CD4-positive, CD25-positive, alpha-beta regulatory T cell (primary cell): Measurements from ENCODE around the gene EP400. TPM values are rescaled to one million over a fixed set of nuclear protein-coding genes. Genes with fewer than 3 reads are reported as not detected.
A peak's percentile ranks its signal among the peaks of the same experiment; 100 is the strongest.

Experiments
- ATAC-seq, 2 donors: fragments of 150-1000 bp; cut with Tn5 transposase; one replicate each; pipeline ENCODE4 v1.10.0; 2021; ENCODE audit warnings: low read depth in 2 of 2, moderate number of reproducible peaks in 2 of 2, moderate library complexity in 1 of 2
- DNase-seq, 3 donors: peaks; one replicate each; pipeline versions ENCODE4 v3.0.0 to v3.0.0-alpha.2; 2012 to 2022; ENCODE audit warnings: mixed read lengths in 1 of 3
- H3K27ac ChIP-seq: one replicate; pipeline ENCODE4 v1.7.0; 2013; ENCODE audit warnings: mild to moderate bottlenecking, low read length; ENCODE audit not compliant: insufficient read depth, poor library complexity, severe bottlenecking
- H3K27me3 ChIP-seq: one replicate; pipeline ENCODE4 v1.7.0; 2013; ENCODE audit warnings: low read length; ENCODE audit not compliant: control insufficient read depth, insufficient read depth
- H3K36me3 ChIP-seq: one replicate; pipeline ENCODE4 v1.7.0; 2013; ENCODE audit warnings: mild to moderate bottlenecking, low read length, moderate library complexity; ENCODE audit not compliant: control insufficient read depth, insufficient read depth
- H3K4me1 ChIP-seq: 2 replicates; pipeline ENCODE4 v1.7.0; 2013; ENCODE audit warnings: mild to moderate bottlenecking, low read length; ENCODE audit not compliant: insufficient read depth, control insufficient read depth, poor library complexity, severe bottlenecking
- H3K4me3 ChIP-seq: one replicate; pipeline ENCODE4 v1.7.0; 2013; ENCODE audit warnings: low read depth, mild to moderate bottlenecking, low read length, moderate library complexity
- H3K9me3 ChIP-seq, 2 experiments: 1 replicate in 1 of 2; 2 replicates in 1 of 2; pipeline ENCODE4 v1.7.0; 2013; ENCODE audit warnings: low read length in 2 of 2, mild to moderate bottlenecking in 1 of 2, moderate library complexity in 1 of 2; ENCODE audit not compliant: control insufficient read depth in 2 of 2
- H3K27ac Mint-ChIP-seq, 3 donors: one replicate each; pipeline ENCODE4 v1.8.0; 2020 to 2022; ENCODE audit warnings: mild to moderate bottlenecking in 3 of 3, mixed read lengths in 3 of 3, moderate library complexity in 2 of 3
- H3K27me3 Mint-ChIP-seq: one replicate; pipeline ENCODE4 v1.8.0; 2022; ENCODE audit warnings: mild to moderate bottlenecking, mixed read lengths
- H3K36me3 Mint-ChIP-seq: one replicate; pipeline ENCODE4 v1.8.0; 2020; ENCODE audit warnings: mixed read lengths
- H3K4me1 Mint-ChIP-seq, 4 donors: one replicate each; pipeline ENCODE4 v1.8.0; 2020 to 2022; ENCODE audit warnings: mixed read lengths in 4 of 4, mild to moderate bottlenecking in 1 of 4
- H3K4me3 Mint-ChIP-seq, 4 donors: one replicate each; pipeline ENCODE4 v1.8.0; 2020 to 2022; ENCODE audit warnings: mild to moderate bottlenecking in 4 of 4, mixed read lengths in 4 of 4, moderate library complexity in 3 of 4
- H3K9me3 Mint-ChIP-seq, 7 donors: one replicate each; pipeline ENCODE4 v1.8.0; 2020 to 2022; ENCODE audit warnings: mixed read lengths in 7 of 7, mild to moderate bottlenecking in 3 of 7, moderate library complexity in 2 of 7
- polyA plus RNA-seq, 4 donors: library from polyadenylated mRNA; unstranded; fragments of 300-500 nt; fragmentation: Illumina TruSeq; gene quantifications; one replicate each; pipeline ENCODE4 v1.2.3, GENCODE V29; 2021
- total RNA-seq: library from RNA; stranded (reverse); gene quantifications from one replicate; pipeline ENCODE4 v1.2.3, GENCODE V29; 2022

EP400 gene
- total and polyA plus RNA-seq, 5 donors from 2014 or later, result 1.2 to 77.9 (median 1.9) TPM

- DNase-seq, result no peak
- Histone ChIP-seq H3K4me1 (no peaks in the 10 kb centered on the region), H3K36me3 (peaks cover 54% of the 10 kb centered on the region), H3K27ac (no peak overlapping the region), H3K9me3 (no peaks in the 10 kb centered on the region), H3K27me3 (no peaks in the 10 kb centered on the region), H3K4me3 (no peak overlapping the region)
- no peaks in the 10 kb centered on the region for H3K27me3 Mint-ChIP-seq
- H3K36me3 Mint-ChIP-seq, result peaks cover 34% of the 10 kb centered on the region
- no peak overlapping the region for H3K4me3 Mint-ChIP-seq
- ATAC-seq, result no peak
- peak overlapping the region in 1 of 3 donors; percentile 6 for H3K27ac Mint-ChIP-seq
- H3K4me1 Mint-ChIP-seq, result peaks cover 0 to 10% (median 4%) of the 10 kb centered on the region in 4 donors
- peaks cover 0 to 2% (median 0%) of the 10 kb centered on the region in 7 donors for H3K9me3 Mint-ChIP-seq
Measured at GRCh38 chr12:132006056-132006680, 56.4 kb downstream of the EP400 start.

GRCh38 chr12:132007041-132007440 lies 57.3 kb downstream of the EP400 start:
- Mint-ChIP-seq H3K4me1 (peaks cover 0 to 5% (median 3%) of the 10 kb centered on the region in 4 donors), H3K27ac (no peak overlapping the region), H3K36me3 (peaks cover 30% of the 10 kb centered on the region), H3K9me3 (peaks cover 0 to 2% (median 0%) of the 10 kb centered on the region in 7 donors), H3K27me3 (no peaks in the 10 kb centered on the region), H3K4me3 (no peak overlapping the region)
- no peak for ATAC-seq
- Histone ChIP-seq H3K4me3 (no peak overlapping the region), H3K4me1 (no peaks in the 10 kb centered on the region), H3K36me3 (peaks cover 59% of the 10 kb centered on the region), H3K27me3 (no peaks in the 10 kb centered on the region), H3K9me3 (no peaks in the 10 kb centered on the region), H3K27ac (no peak overlapping the region)
- no peak for DNase-seq

GRCh38 chr12:132009336-132009859 lies 59.7 kb downstream of the EP400 start:
- peaks cover 45% of the 10 kb centered on the region for H3K36me3 Mint-ChIP-seq
- Histone ChIP-seq H3K27ac (no peak overlapping the region), H3K36me3 (peaks cover 72% of the 10 kb centered on the region), H3K4me1 (no peaks in the 10 kb centered on the region), H3K9me3 (no peaks in the 10 kb centered on the region), H3K27me3 (no peaks in the 10 kb centered on the region), H3K4me3 (no peak overlapping the region)
- H3K27ac Mint-ChIP-seq, result no peak overlapping the region
- H3K9me3 Mint-ChIP-seq, result peaks cover 0 to 2% (median 0%) of the 10 kb centered on the region in 7 donors
- H3K27me3 Mint-ChIP-seq, result no peaks in the 10 kb centered on the region
- DNase-seq (no peak), ATAC-seq (no peak)
- peaks cover 0 to 3% (median 1%) of the 10 kb centered on the region in 4 donors for H3K4me1 Mint-ChIP-seq
- no peak overlapping the region for H3K4me3 Mint-ChIP-seq

GRCh38 chr12:132012919-132013568 lies 63.3 kb downstream of the EP400 start:
- Mint-ChIP-seq H3K27ac (peak overlapping the region in 1 of 3 donors; percentile 51), H3K4me3 (no peak overlapping the region), H3K27me3 (no peaks in the 10 kb centered on the region), H3K9me3 (peaks cover 0 to 2% (median 0%) of the 10 kb centered on the region in 7 donors), H3K4me1 (peaks cover 0 to 3% (median 1%) of the 10 kb centered on the region in 4 donors), H3K36me3 (peaks cover 52% of the 10 kb centered on the region)
- DNase-seq (no peak), ATAC-seq (no peak)
- no peaks in the 10 kb centered on the region for H3K9me3 ChIP-seq
- no peak overlapping the region for H3K27ac ChIP-seq
- no peaks in the 10 kb centered on the region for H3K27me3 ChIP-seq
- no peak overlapping the region for H3K4me3 ChIP-seq
- H3K4me1 ChIP-seq, result no peaks in the 10 kb centered on the region
- peaks cover 76% of the 10 kb centered on the region for H3K36me3 ChIP-seq

- Histone ChIP-seq H3K36me3 (peaks cover 85% of the 10 kb centered on the region), H3K9me3 (no peaks in the 10 kb centered on the region), H3K4me3 (no peak overlapping the region), H3K27ac (no peak overlapping the region), H3K27me3 (no peaks in the 10 kb centered on the region), H3K4me1 (no peaks in the 10 kb centered on the region)
- Mint-ChIP-seq H3K27ac (no peak overlapping the region), H3K9me3 (no peaks in the 10 kb centered on the region), H3K36me3 (peaks cover 52% of the 10 kb centered on the region), H3K27me3 (no peaks in the 10 kb centered on the region), H3K4me3 (no peak overlapping the region), H3K4me1 (peaks cover 0 to 3% (median 0%) of the 10 kb centered on the region in 4 donors)
- DNase-seq (no peak), ATAC-seq (no peak)
Measured at GRCh38 chr12:132014092-132014914, 64.6 kb downstream of the EP400 start.

- H3K4me3 ChIP-seq, result no peak overlapping the region
- ATAC-seq, result no peak
- no peaks in the 10 kb centered on the region for H3K4me1 ChIP-seq
- no peak overlapping the region for H3K4me3 Mint-ChIP-seq
- no peak overlapping the region for H3K27ac Mint-ChIP-seq
- H3K27ac ChIP-seq, result no peak overlapping the region
- H3K4me1 Mint-ChIP-seq, result peaks cover 0 to 3% (median 0%) of the 10 kb centered on the region in 4 donors
- H3K27me3 Mint-ChIP-seq, result no peaks in the 10 kb centered on the region
- DNase-seq, result no peak
- peaks cover 91% of the 10 kb centered on the region for H3K36me3 ChIP-seq
- no peaks in the 10 kb centered on the region for H3K27me3 ChIP-seq
- no peaks in the 10 kb centered on the region for H3K9me3 Mint-ChIP-seq
- no peaks in the 10 kb centered on the region for H3K9me3 ChIP-seq
- peaks cover 54% of the 10 kb centered on the region for H3K36me3 Mint-ChIP-seq
Measured at GRCh38 chr12:132014915-132015280, 65.2 kb downstream of the EP400 start.

- Mint-ChIP-seq H3K27ac (peak overlapping the region in 1 of 3 donors; percentile 51), H3K36me3 (peaks cover 57% of the 10 kb centered on the region)
Measured at GRCh38 chr12:132015686-132016430, 66.1 kb downstream of the EP400 start.

More at GRCh38 chr12:132015686-132016430, 66.1 kb downstream of the EP400 start:
- peaks cover 0 to 3% (median 0%) of the 10 kb centered on the region in 4 donors for H3K4me1 Mint-ChIP-seq
- no peaks in the 10 kb centered on the region for H3K27me3 ChIP-seq
- no peak overlapping the region for H3K4me3 ChIP-seq
- no peaks in the 10 kb centered on the region for H3K27me3 Mint-ChIP-seq
- no peak overlapping the region for H3K27ac ChIP-seq
- DNase-seq (no peak), ATAC-seq (no peak)
- H3K36me3 ChIP-seq, result peaks cover 97% of the 10 kb centered on the region
- H3K4me3 Mint-ChIP-seq, result no peak overlapping the region
- H3K9me3 Mint-ChIP-seq, result no peaks in the 10 kb centered on the region
- H3K4me1 ChIP-seq, result no peaks in the 10 kb centered on the region
- H3K9me3 ChIP-seq, result no peaks in the 10 kb centered on the region
